ENCODE results near the gene PPM1A.

Gene PPM1A

DNA sequence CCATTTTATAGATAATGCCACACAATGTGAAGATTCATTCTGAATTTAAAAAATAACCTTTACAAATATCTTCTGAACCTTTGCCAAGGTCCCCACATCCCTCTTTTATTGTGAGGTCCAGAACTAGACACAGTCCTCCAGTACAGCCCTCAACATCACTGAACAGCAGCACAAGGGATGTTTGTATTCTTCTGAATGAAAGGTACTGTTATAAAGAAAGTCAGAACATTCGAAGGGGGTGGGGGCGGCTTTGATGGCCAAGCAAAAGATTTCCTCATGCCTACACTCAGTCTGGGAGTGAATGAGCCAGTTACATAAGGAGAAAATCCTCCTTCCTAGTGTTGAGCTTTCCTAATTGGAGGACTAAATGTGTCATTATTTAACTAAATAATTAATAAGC is 77.3 kb downstream of the PPM1A start:
- DNase-seq = no peak

DNA sequence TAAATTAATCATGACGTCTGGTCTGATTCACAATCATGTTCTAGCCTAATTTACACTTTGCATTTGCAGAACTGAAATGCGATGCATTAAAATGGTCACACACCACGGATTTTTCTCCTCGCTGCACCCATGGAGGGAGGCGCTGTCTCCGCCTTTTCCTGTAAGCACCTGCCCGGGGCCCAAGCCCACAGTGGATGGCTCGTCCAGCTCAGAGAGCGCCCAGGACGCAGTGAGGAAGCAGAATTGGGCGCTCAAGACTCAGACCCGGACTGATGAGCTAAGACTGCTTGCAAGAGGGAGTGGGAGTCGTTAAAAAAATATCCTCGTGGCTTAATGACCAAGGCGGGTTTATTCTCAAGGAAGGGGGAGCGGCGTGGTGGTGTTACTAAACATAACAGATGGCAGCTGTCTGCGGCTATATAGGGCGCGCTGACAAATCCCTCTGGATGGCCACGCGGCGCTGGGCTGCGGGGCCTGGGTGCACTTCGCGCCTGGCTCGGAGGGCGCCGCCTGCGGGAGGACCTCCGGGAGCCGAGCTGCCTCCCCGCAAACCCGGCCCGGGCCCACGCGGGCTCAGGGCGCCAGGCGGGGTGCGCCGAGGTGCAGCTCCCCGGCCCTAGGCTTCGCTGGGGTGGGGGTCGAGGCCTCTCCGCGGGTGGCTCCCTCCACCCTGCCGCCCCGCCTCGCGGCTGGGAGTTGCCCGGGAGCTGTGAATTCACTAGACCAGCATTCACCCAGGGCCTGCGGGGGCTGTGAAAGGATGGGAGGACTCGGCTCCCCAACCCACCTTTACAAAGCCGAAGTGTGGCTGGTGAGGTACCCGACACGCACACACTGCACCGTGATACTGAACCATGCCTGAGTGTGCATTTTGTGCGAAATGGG is 78.7 kb downstream of the PPM1A start:
- DNase-seq = no peak

DNA sequence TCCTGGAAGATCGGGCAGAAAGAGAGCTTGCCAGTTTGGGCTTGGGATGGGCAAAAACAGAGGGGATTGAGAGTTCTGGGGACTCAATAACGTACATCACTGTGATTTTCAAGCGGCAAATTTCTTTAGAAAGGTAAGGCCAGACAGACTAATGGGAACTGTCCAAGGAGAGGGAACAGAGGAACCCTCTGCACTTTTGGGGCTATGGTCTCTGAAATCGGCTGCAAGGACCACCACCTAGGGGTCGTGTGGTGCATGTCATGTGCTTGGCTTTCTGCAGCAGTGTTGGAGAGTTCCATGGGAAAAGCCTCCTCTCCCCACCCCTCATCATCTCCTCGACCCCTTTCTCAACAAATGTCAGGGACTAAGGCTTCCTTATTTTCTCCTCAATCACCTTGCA is 79.6 kb downstream of the PPM1A start:
- no peak for DNase-seq

DNA sequence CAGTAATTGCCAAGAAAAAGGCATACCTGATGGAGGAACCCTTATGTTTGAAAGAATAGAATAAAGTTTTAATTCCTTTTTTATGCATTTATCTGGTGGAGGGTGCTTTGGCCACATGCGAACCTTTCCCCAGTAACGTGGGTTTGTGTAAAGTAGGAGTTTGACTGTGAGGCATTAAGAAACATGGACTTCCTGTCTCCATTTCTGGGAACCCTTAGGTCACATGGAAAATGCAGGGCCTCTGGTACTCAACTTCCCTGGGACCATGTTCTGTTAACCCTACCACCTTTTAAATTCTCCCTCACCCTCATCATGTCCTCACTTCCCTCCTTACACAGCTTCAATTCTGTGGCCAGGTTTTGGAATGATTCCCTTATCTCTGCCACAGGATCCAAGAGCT is 80.3 kb downstream of the PPM1A start:
- DNase-seq = no peak

DNA sequence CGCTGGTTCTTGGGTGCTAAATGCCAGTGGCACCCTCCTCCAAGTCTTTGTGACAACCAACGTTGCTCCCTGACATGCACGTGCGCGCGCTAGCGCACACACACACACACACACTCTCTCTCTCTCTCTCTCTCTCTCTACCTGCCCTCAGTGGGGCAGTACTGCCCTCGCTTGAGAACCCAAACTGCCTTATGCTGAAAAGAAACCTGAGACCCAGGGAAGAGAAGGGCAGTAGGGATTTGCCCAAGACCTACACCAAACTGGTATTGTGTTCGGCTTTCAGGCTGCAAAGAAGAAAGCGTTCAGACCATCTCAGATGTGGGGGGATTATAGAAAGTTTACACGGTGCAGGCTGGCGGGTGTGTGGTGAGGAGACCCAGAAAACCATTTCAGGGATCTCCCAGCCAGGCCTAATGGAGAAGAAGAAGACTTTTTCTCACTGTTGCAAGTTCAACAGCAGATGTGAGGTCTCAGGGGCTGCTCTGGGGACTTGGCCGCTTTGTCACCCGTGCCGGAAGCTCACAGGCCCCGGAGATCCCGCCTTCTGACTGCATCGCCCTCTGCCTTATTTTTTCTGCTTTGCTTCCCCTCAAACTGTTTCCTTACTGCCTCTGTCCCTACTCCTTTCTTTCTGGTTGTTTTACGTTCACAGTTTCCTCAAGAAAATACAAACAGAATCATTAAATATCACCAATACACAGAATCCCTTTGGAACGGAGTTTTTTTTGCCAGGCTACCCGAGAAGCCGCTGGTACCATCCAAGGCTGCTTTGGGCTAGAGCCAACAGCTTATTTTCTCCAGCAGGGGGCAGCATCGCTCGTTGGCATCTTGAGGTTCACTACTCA is 82.4 kb downstream of the PPM1A start:
- peak; percentile 59 for DNase-seq

DNA sequence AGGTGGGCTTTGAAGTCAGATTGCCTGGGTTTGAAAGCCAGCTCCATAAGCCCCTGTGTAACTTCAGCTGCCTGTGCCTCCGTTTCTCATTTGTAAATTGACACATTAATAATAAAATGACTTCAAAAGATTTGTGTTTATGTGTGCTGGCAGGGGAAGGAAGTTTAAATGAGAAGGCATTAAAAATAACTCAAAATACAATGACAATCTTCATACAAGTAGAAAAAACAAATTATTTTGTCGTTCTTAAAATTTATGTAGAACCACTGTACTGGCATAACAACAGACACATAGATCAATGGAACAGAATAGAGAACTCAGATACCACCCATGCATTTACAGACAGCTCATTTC is 83.0 kb downstream of the PPM1A start:
- no peak for DNase-seq

DNA sequence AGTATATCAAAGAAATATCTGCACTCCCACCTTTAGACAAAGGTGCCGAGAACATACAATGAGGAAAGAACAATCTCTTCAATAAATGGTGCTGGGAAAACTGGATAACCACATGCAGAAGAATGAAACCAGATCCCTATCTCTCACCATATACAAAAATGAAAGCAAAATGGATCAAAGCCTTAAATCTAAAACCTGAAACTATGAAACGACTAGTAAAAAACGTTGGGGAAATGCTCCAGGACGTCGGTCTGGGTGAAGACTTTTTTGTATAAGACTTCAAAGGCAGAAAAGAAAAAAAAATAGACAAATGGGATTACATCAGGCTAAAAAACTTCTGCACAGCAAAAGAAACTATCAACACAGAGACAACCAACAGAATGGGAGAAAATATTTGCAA is 83.8 kb downstream of the PPM1A start:
- no peak for DNase-seq

DNA sequence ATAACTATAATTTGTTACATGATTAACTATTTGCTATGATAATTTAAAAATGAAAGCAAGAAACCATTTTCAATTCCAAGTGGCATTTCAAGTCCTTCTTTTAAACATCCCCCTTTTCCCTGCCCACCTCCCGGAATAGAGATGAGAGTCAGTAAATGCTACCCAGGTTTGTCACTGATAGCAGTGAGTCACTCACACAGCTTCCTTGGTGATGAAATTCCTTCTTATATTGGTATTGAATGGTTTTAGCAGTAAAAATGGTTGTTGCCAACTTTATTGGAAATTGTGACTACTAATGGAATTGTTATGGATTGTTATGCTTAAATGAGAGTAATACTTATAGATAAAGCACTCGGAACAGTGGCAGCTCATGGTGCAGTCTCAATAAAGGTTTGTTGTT is 90.5 kb downstream of the PPM1A start:
- DNase-seq = no peak

DNA sequence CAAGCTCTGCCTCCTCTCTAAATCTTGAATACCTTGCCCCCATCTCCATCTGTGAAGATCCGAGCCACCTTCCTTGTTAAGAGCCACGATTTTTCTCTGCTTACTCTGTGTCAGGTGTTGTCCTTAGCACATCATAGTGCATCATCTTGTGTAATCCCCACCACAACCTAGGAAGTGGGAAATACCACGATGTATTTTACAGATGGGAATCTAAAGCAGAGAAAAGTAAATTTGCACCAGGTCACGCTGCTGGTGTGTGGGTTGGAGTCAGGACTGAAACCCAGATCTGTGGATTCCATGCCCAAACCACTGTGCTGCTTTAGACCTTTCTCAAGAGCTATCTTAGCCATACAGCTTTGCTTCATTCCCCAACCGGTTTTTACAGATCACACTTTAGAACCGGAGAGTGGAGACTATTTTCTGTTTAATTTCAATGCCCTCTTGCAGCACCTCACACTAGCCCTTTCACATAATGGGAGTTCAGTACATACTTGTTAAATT is 94.6 kb downstream of the PPM1A start:
- DNase-seq = no peak

DNA sequence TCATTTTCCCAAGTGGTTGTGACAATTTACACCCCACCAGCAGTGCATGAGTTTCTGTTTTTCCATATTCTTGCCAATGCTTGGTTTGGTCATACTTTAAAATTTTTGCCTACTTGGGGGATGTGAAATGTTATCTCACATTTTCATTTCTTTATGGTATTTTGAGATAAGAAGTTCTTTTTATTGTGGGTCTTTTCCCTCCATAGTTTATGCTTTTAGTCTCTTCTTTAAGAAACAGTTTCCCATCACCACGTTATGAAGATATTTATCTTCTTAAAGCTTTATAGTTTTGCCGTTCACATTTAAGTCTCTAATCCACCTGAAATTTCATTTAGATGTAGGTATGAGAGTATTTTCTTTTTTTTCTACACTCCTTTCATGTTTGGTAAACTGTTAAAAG is 95.7 kb downstream of the PPM1A start:
- no peak for DNase-seq

DNA sequence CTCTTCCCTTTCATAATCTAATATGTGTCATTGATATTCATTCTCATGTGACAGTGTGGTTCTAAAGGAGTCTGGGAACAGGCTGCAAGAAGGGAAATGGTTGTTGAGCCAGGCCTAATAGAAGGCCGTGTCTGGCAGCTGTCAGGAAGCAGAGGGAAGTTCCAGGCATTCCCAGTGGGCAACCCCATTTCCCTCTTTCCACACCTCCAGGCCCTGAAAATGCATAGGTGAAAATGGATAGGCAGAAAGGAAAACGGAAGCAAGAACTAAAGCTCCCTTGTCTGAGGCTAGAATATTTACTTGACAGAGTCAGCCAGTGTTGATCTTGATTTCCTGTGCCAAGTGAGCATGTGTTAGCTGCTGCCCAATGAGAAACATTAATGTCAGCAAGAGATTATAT is 97.7 kb downstream of the PPM1A start:
- DNase-seq = no peak

DNA sequence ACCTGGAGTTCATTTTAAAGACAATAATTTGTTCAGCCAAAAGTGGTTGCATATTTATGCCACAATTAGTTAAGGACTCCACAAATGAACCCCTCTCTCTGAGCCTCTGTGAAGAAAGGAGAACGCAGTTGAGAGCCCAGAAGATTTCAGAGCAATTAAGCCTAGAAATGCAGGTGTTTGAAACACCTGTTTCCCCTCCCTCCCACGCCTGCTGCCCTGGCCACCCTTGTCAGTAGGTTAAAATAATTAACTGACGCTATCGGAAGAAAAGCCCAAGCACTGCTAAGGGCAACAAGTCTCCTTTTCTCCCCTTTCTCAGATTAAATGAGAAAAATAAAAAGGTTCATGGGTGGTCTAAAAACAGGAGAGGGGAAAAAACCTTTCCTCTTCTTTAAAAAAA is 99.2 kb downstream of the PPM1A start:
- no peak for DNase-seq
